ENCODE measurements around the gene LHFPL4.
"Not testable (repeated sequence)": the region's sequence is repeated elsewhere in the genome, so short reads cannot be mapped to it uniquely, and the experiment has no call there.

LHFPL4 gene

GRCh38 chr3:9534429-9534828, 19.2 kb downstream of the LHFPL4 start:
- DNase-seq = no peak

DNA sequence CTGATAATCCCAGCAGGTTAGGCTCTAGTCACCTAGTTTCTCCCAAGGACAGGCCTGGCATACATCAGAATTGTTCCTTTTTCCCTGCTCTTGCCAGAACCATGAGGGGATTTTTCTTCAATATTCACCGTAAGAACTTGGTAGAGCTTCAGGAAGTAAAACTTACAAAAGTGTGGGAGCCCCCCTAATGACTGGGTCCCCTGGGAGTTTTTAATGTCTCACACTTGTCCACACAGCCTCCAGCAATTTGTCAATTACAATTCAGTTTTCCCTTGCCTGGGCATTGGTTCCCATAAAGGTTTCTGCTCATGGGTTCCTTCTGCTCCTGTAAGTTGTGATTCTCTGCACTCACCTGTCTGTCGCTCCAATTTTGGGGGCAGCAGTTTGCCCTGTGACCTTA, 28.5 kb downstream of the LHFPL4 start:
- DNase-seq = no peak

DNA sequence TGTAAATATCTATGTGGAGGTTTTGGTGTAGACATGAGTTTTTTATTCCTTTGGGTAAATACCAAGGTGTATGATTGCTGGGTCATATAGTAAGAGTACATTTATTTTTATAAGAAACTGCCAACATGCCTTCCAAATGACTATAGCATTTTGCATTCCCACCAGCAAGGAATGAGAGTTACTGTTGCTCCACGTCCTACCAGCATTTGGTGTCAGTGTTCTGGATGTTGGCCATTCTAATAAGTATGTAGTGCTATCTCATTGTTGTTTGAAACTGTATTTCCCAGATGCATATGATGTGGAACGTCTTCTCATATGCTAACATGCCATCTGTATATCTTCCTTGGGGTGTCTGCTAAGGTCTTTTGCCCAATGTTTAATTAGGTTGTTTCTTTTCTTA, 38.7 kb downstream of the LHFPL4 start:
- DNase-seq = no peak

DNA sequence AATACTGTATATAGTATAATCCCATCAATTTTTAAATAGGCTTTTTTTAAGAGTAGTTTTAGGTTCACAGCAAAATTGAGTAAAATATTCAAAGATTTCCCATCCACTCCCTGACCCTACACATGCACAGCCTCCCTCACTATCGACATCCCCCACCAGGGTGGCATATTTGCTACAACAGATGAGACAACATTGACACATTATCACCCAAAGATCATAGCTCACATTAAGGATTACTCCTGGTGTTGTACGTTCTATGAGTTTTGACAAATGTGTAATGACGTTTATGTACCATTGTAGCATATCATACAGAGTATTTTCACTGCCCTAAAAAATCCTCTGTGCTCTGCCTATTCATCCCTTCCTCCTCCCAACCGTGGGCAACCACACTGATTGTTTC, 39.3 kb downstream of the LHFPL4 start:
- no peak for DNase-seq

- DNase-seq = no peak
Observed at GRCh38 chr3:9512456-9513045, 41.1 kb downstream of the LHFPL4 start.

DNA sequence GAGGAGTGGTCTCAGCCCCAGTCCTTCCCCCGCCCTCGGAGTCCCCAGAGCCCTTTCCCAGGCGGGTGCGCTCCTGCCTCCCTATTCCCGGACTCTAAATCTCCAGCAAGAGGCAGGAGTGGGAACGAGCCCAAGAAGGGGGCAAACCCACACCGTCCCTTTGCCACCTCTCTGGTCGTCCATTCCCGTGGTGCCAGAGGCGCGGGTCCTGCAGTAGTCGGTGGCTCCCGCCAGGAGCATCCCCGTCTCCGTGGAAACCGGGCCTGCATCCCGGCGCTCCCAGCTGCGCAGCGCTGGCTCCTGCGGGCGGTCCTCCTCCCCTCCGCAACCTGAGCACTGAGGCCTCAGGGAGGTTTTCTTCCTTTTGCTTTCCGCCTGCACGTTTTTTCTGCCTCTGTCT, 44.8 kb downstream of the LHFPL4 start:
- DNase-seq = no peak

- DNase-seq = no peak
Observed at GRCh38 chr3:9507586-9508578, 45.7 kb downstream of the LHFPL4 start.

GRCh38 chr3:9503283-9503682, 50.3 kb downstream of the LHFPL4 start:
- DNase-seq = peak; percentile 79

- no peak for DNase-seq
Observed at GRCh38 chr3:9501226-9501625, 52.4 kb downstream of the LHFPL4 start.

GRCh38 chr3:9500108-9501050, 53.2 kb downstream of the LHFPL4 start:
- peak; percentile 78 for DNase-seq

GRCh38 chr3:9499455-9500107, 54.0 kb downstream of the LHFPL4 start:
- DNase-seq = no peak

- no peak for DNase-seq
Observed at GRCh38 chr3:9498781-9499180, 54.8 kb downstream of the LHFPL4 start.

GRCh38 chr3:9497821-9498565, 55.6 kb downstream of the LHFPL4 start:
- DNase-seq = no peak

DNA sequence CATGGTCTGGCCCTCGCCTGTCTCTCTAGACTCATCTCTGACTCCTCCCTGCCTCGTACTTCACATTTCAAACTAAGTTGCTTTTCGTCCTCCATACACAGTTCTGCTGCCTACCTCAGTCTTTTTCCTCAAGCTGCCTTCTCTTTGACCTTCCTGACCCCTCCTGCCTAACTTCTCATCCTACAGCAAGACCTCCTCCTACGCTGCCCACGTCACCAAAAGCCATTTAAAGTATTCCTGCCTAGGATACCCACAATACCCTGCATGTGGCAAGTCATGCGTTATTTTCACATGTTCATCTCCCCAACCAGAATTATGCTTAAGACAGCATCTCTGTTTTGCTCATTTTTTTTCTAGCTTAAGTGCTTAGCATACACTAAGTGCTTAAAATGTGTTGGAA, 56.7 kb downstream of the LHFPL4 start:
- DNase-seq = no peak

DNA sequence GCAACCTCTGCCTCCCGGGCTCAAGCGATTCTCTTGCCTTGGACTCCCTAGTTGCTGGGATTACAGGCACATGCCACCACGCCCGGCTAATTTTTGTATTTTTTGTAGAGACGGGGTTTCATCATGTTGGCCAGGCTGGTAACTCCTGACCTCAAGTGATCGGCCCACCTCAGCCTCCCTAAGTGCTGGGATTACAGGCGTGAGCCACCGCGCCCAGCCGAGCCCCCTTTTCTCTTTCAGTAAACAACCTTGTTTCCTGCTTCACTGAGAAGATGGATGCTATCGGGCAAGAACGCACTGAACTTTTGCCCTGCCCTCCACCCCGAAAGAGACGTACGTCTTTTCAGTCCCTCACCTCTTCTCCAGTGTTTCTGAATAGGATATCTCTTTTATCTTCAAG, 59.6 kb downstream of the LHFPL4 start:
- not testable (repeated sequence) for DNase-seq

DNA sequence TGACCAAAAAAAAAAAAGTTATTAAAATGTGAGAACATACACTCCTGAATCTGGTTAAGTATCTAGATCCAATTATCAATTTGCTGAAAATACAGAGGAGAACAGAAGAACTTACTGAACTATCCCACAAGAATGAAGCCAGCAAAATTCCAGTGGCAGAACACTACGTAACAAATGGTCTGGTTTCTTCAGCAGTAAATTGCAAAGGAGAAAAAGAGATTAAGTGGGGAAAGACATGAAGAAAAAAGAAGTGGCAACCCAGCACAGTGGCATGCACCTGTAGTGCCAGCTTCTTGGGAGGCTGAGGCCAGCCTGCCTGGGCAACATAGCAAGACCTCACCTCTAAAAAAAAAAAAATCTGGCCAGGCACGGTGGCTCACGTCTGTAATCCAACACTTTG, 62.1 kb downstream of the LHFPL4 start:
- DNase-seq = no peak

DNA sequence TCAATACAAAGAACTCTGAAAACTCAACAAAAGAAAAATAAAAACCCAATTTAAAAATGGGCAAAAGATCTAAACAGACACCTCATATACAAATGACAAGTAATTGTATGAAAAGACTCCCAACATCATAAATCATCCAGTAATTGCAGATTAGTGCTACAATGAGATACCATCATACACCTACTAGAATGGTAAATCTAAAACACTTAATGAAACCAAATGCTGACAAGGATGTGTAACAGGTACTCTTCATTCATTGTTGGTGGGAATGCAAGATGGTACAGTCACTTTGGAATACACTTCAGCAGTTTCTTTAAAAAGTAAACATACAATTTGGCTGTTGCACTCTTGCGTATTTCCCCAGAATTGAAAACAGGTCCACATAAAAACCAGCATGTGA, 68.4 kb downstream of the LHFPL4 start:
- no peak for DNase-seq

- no peak for DNase-seq
Observed at GRCh38 chr3:9480265-9480664, 73.4 kb downstream of the LHFPL4 start.

- no peak for DNase-seq
Observed at GRCh38 chr3:9476935-9477334, 76.7 kb downstream of the LHFPL4 start.

- DNase-seq = no peak
Observed at GRCh38 chr3:9474482-9474881, 79.1 kb downstream of the LHFPL4 start.

GRCh38 chr3:9473496-9474065, 80.0 kb downstream of the LHFPL4 start:
- no peak for DNase-seq

- DNase-seq = no peak
Observed at GRCh38 chr3:9469986-9470385, 83.6 kb downstream of the LHFPL4 start.

Measured in activated CD4-positive, alpha-beta T cell treated with anti-CD3 and anti-CD28 coated beads, Interleukin-2, Interleukin-6, amounts not matched to agents 100 ng/mL and 50 ng/mL, durations not matched to agents 16 hours and 8 hours (primary cell).